ENCODE results near the gene SIRT3.

SIRT3 gene

DNA sequence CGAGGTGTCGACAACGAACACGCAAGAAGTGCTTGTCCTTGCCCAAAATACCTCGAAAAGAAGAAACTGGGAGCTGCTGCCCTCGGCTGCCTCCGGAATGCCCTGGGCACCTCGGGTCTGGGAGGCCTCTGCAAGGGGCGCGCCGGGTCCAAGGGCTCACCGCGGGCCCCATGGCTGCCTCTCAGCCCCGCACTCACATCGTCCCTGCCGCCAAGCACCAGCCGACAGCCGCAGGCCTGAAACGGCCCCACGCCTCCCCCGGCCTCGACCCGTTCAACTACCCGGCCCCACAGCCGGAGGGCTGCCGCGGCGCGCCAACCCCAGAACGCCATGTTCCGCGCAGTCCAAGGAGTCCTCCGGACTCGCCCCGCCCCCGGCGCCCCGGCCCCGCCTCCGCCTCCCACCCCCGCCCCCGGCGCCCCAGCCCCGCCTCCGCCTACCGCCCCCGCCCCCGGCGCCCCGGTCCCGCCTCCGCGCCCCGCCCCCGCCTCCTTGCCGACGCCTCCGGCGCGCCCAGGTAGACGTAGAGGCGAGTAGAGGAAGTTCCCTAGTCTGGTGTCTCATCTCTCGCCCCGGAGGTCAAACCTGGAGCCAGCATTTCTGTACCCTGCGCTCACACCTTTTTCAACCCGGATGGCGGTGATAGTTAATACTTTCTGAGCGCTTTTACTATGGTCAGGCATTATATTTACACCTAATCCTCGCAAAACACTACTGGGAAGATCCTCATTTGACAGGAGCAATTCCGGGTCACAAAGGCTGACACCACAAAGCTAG lies at the start of gene SIRT3:
SIRT3 (minus strand) TSS at position 346 of the 777 bp plus-strand sequence; CDS start at position 332, 14 bp downstream.
- DNase-seq, result peak; percentile 93

DNA sequence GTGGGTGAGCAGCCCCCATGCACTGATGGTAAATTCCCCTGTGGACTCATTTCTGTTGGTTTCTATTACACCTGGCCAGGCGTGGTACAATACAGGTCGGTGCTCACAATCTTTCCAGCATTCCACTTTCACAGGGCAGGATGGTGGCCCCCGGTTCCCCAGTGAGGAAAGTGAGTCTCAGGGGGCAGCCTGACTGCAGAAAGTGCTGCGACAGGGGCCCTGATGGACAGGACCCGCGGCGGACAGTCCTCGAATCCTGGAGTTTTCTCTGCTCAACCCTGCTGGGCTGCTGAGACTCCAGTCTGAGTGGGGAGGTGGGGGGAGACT lies 49.7 kb upstream of the SIRT3 start:
- no peak for DNase-seq

DNA sequence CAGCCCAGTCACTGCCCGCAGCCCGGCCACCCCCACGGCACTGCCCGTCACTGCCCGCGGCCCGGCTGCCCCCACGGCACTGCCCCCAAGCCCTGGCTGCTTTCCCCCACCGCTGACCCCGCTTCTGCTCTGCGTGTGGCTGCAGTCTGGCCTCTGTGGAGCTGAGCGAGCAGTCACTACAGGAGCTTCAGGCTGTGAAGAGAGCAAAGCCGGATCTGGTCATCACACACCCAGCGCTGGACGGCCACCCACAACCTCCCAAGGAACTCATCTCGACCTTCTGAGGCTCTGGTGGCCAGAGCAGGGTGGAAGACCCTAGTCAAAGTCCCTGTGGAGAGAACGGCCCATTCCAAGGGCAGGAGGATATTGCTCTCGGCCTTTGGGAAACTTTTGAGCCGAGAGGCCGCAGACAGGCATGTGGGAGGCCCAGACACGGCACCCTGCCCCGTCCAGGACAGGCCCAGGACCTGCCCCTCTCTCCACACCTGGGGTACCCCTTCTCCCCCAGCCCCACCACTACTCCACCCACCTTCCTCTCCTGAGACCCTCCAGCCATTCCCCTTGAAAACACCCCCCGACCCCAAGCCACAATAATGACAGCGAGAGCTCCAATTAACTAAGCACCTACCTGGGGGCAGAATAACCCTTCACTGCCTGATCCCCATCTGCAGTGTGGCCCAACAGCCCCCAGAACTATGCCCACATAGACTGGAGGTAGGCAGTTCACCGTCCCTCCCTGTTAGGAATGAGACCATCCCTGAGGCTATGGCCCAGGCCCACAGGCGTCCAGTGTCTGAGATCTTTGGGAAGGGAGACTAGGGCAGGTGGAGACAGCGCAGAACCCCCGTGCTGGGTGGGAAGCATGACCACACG lies 49.1 kb upstream of the SIRT3 start:
- no peak for DNase-seq

DNA sequence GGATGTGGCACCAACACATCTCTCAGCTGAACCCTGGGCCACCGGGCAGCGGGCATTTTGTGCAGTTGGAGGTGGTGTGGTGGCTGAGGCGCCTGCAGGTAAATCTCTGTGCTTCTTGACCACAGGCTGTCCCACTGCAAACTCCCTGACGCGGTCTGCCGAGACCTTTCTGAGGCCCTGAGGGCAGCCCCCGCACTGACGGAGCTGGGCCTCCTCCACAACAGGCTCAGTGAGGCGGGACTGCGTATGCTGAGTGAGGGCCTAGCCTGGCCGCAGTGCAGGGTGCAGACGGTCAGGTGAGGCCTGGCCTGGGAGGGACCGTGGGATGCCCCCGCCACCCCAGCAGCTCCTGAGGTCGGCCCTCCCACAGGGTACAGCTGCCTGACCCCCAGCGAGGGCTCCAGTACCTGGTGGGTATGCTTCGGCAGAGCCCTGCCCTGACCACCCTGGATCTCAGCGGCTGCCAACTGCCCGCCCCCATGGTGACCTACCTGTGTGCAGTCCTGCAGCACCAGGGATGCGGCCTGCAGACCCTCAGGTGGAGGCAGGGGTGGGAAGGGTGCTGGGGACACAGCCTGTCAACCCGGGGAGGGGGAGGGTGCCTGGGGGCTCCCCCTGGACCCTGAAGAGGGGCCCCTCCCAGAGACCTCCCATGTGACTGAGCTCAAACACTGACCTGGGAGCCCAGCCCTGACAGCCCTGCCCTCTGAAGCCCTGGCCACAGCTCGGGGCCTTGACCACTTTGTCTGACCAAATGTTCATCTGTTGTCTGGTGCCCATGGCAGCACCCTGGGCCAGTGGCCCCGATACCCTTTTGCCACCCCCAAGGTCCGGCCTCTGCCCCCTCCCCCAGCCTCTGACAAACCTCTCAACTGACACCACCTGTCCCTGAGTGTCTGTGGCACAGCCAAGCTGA lies 48.2 kb upstream of the SIRT3 start:
- no peak for DNase-seq

DNA sequence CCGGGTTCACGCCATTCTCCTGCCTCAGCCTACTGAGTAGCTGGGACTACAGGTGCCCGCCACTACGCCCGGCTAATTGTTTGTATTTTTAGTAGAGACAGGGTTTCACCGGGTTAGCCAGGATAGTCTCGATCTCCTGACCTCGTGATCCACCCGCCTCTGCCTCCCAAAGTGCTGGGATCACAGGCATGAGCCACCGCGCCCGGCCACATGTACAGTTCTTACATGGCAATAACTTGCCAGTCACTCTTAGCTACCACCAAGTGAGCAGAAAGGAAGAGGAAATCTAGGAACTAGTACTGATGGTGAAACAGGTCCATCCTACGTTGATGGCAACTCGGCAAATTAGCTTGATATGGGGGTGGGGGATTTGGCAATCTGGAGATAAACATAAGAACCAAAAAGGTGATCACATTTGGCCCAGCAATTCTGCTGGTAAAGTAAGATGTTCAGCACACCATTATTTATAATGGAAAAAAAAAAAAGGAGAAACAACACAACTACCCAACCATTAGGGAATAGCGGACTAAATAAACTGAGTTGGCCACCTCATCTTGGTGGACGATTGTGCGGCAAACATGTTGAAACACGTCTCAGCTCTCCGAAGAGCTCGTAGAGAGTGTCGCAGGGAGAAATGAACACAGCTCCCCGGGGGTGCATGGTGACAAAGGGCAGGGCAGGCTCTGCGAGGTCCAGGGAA lies 47.4 kb upstream of the SIRT3 start:
- DNase-seq, result no peak

DNA sequence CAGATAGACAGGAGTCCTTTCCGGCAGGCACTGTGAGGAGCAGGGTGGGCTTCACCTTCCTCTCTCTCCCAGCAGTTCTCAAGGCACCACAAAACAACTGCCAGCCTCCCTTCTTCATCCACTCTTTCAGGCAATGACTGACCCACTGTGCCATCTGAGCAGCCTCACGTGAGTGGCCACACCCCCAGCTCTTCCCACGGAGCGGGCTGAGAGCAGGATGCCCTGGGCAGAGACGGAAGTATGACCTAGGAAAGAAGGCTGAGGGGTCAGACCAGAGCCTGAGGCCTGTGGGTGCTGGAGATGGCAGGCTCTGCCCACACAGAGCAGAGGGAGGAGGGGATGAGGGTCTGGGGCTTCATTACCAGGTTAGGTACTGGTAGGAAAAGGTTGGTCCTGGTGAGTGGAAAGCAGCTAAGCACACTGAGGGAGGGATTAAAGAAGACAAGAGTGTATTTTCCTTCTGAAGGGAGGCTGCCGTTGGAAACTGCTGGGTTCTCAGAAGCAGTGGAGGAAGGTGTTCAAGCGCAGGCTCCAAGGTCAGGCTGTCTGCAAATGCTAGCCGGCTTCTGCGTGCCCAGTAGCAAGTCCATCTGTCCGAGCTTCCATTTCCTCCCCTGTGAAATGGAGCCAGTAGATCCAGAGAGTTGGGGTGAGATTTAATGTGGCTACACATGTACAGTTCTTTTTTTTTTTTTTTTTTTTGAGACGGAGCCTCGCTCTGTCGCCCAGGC lies 46.7 kb upstream of the SIRT3 start:
- DNase-seq, result no peak

DNA sequence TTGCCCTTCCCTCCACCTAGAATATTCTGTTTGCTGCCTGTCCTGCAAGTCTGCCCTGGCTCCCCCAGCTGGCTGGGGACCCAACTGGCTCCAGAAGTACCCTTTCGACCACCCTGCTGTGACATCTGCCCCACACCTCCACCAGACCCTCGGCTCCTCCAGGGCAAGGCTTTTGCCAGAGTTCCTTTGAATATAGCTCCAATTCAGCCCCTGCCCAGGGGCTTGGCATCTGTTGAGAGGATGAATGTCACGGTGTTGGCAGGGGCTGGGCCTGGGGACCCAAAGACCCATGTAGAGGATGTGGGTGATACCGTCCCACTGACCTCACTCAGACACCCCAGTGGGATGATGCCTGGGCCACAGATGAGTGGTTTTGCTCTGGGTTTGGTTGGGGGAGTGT lies 46.0 kb upstream of the SIRT3 start:
- DNase-seq, result no peak

DNA sequence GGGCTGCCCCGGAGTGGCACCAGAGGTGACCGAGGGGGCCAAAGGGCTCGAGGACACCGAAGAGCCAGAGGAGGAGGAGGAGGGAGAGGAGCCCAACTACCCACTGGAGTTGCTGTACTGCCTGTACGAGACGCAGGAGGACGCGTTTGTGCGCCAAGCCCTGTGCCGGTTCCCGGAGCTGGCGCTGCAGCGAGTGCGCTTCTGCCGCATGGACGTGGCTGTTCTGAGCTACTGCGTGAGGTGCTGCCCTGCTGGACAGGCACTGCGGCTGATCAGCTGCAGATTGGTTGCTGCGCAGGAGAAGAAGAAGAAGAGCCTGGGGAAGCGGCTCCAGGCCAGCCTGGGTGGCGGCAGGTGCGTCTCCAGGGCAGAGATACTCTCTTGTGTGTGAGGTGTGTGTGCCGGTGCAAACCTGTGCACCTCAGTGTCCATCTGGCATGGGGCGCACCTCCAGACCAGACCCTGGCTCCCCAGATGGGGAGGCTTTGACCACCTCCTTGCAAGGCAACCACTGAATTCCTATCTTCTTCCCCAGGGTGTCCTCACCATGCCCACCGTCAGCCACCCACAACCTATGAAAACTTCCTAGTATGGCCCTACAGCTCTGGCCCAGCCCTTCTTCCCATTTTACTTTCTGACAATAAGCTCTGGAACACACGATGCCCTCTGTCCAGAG lies 45.5 kb upstream of the SIRT3 start:
- DNase-seq, result no peak

DNA sequence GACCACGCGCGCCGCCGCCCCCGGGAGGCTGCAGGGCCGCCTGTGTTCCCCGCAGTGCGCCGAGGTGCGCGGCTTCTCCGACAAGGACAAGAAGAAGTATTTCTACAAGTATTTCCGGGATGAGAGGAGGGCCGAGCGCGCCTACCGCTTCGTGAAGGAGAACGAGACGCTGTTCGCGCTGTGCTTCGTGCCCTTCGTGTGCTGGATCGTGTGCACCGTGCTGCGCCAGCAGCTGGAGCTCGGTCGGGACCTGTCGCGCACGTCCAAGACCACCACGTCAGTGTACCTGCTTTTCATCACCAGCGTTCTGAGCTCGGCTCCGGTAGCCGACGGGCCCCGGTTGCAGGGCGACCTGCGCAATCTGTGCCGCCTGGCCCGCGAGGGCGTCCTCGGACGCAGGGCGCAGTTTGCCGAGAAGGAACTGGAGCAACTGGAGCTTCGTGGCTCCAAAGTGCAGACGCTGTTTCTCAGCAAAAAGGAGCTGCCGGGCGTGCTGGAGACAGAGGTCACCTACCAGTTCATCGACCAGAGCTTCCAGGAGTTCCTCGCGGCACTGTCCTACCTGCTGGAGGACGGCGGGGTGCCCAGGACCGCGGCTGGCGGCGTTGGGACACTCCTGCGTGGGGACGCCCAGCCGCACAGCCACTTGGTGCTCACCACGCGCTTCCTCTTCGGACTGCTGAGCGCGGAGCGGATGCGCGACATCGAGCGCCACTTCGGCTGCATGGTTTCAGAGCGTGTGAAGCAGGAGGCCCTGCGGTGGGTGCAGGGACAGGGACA lies 44.8 kb upstream of the SIRT3 start:
- DNase-seq, result no peak

DNA sequence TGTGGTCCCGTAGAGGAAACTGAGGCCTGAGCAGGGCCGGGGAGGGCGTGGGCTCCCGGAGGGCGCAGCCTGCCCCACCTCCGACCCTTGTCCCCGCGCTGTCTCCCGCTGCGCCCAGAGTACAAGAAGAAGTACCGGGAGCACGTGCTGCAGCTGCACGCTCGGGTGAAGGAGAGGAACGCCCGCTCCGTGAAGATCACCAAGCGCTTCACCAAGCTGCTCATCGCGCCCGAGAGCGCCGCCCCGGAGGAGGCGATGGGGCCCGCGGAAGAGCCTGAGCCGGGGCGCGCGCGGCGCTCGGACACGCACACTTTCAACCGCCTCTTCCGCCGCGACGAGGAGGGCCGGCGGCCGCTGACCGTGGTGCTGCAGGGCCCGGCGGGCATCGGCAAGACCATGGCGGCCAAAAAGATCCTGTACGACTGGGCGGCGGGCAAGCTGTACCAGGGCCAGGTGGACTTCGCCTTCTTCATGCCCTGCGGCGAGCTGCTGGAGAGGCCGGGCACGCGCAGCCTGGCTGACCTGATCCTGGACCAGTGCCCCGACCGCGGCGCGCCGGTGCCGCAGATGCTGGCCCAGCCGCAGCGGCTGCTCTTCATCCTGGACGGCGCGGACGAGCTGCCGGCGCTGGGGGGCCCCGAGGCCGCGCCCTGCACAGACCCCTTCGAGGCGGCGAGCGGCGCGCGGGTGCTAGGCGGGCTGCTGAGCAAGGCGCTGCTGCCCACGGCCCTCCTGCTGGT lies 44.0 kb upstream of the SIRT3 start:
- DNase-seq, result no peak

DNA sequence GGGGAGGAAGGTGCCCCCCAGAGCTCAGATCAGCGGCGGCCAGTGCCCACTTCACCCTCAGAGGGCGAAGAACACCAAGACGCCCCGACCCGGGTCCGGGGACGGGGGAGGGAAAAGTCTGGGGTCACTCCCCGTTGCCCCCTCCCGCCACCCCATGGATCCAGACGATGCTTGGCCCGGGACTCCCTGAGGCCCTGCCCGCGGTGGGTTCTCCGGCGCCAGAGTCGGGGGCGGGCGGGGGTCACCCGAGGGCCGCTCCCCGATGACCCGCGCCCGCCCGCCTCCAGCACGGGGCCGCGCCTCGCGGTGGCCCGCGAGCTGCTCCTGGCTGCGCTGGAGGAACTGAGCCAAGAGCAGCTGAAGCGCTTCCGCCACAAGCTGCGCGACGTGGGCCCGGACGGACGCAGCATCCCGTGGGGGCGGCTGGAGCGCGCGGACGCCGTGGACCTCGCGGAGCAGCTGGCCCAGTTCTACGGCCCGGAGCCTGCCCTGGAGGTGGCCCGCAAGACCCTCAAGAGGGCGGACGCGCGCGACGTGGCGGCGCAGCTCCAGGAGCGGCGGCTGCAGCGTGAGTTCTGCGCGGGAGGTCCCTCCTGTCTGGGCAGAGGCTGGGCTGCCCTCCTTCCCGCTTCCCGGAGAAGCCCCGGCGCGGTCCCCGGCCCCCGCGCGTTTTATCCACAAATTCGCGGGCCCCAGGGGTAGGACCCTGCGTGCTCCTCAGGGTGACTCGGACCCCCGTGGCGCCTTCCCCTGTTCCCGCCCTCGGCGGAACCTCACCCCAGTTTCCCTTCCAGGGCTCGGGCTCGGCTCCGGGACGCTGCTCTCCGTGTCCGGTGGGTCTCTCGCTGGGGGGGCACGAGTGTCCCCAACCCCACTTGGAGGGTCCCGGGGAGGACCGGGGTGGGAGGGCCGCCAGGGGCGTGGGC lies 43.2 kb upstream of the SIRT3 start:
- DNase-seq, result no peak

DNA sequence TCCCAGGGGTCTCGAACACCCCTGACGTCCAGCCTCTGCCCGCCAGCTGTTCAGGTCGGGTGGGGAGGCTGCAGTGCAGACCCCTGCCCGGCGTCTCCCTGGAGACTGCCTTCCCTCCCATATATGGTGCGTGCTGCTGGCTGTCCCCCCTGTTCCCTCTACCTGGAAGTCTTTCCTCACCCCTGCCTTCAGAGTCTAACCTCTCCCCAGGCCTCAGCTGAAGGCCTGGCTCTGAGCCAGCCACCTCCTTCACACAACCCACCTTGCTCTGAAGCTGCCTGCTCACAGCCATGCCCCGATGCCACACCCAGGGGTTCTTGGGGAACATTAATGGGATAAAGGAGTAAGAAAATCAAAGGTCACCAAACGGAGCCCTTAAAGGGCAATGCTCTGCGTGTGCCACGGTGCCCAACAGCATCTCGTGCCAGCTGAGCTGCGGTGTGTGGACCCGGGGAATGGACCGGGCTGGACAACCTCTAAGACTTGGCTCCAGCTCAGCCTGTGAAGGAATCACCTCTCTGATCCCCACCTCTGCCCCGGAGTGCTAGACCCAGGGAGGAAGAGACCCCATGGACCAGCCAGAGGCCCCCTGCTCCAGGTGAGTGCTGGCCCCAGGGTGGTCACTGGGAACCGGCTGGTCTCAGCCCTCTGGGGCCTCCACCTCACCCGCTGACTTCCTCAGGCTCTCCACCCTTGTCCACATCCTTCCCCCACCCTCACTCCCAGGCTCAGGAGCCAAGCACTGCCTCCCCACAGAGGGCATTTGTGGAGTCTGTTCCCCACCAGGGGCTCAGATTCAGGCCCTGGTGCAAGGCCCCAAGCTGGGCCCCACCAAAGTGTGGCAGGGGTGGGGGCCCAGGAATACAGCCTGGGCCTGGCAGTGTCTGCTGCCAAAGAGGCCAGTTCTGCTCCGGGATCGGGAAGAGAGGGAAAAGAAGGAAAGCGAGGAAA lies 42.1 kb upstream of the SIRT3 start, which contains the start of gene NLRP6:
NLRP6 (plus strand) TSS at position 407 of the 951 bp plus-strand sequence; CDS start at position 570, 163 bp downstream.
- no peak for DNase-seq

DNA sequence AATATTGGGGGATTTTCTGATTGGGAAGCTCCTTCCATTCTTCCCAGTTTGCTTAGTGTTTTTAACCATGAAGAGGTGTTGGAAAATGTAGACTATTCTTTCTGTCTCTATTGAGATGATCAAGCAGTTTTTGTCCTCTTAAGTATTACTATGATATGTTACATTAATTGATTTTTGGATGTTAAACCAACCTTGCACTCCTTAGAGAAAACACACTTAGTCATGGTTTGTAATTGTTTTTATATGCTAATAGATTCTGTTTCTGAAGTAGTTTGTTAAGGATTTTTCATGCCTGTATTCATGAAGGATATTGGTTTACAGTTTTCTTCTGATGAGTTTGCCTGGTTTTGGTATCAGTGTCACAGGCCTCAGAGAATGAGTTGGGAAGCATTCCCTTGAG lies 40.1 kb upstream of the SIRT3 start:
- no peak for DNase-seq

DNA sequence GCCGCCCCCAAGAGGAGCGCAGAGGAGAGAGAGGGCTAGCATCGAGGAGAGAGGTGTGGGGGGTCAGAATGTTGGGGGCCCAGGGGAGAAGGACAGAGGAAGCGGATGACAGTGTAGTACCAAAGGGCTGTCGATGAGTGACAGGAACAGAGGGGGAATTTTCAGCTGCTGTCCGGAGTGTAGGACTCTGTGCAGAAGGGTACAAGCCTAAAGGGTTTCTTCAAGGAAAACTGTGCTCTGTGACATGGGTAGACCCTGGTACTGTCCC lies 36.7 kb upstream of the SIRT3 start:
- no peak for DNase-seq

DNA sequence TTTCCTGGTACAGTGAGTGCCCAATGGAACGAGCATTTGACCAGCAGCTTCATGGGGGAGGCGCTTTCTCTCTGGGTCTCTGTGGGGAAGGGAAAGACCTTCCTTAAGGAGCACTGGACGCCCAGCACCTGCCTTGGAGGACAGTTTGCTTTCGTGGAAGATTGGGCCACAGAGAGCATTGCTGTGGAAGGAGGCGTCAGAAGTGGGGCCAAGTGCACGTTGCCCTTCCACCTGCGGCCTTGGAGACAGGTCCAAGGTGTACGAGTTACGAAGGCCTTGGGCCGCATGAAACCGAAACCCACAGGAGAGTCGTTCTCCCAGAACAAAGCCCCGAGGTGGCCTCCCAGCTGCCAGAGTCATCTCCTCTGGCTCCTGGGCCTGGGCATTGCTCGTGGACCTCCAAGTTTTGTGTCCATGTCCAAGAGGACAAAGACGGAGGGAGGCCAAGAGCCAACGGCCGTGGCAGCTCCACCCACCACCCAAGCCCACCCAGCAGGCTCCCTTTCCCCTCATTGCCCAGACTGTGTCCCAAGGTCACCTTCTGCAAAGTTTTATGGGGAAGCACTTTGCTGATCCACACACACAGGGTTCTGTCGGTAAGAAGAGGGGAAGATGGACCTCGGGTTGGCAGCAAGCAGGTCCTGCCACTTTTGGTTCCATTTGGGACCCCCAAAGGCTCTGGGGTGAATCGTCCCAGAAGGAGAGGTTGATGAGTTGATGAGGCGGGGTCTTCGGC lies 36.2 kb upstream of the SIRT3 start:
- DNase-seq, result no peak

DNA sequence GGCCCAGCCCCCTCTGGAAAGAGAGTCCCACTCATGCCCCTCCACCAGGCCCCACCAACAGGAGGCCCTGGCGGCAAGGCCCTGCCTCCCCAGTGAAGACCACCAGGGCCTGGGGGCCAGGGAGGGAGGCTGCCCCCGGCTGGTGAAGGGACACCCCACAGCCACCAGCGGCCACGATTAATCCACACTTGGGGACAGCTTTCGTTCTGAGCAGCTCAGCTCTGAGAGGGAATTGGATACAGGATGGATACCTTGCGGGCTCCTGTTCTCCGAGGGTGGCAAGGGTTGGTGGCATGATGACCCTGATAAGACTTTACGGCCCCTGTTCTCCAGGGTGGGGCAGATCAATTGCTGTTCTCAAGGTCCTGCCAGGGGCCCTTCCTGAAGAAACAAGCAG lies 35.2 kb upstream of the SIRT3 start:
- no peak for DNase-seq

Data from right hindlimb (tissue), 1 donor.